Keratinocyte (primary cell): ENCODE results near the gene MYLK3. TPM values are rescaled to one million over a fixed set of nuclear protein-coding genes. Genes with fewer than 3 reads are reported as not detected.

Experiments used
- DNase-seq: peaks from one replicate; pipeline ENCODE4 v3.0.0-alpha.2; 2011; ENCODE audit warnings: low read depth, missing footprints, low spot score
- FAIRE-seq: peaks from 2 replicates; lab custom pipeline; 2011; peaks lifted over from hg19 to GRCh38; lab: Jason Lieb, UNC
- H2AFZ ChIP-seq: 2 replicates; pipeline ENCODE4 v1.6.0; 2012; ENCODE audit warnings: low read length, control low read depth, inconsistent platforms; ENCODE audit not compliant: control insufficient read depth
- H3K27ac ChIP-seq: 2 replicates; pipeline ENCODE4 v1.5.1; 2011; ENCODE audit warnings: low read length; ENCODE audit not compliant: control insufficient read depth, insufficient read depth
- H3K27me3 ChIP-seq: 3 replicates; pipeline ENCODE4 v1.6.0; 2011; ENCODE audit warnings: low read length; ENCODE audit not compliant: control insufficient read depth, insufficient read depth; ENCODE audit errors: extremely low read depth
- H3K36me3 ChIP-seq, 2 experiments: 2 replicates in 1 of 2; 3 replicates in 1 of 2; pipeline ENCODE4 v1.5.1; 2011; ENCODE audit warnings: low read length in 2 of 2, mild to moderate bottlenecking in 1 of 2; ENCODE audit not compliant: control insufficient read depth in 2 of 2, insufficient read depth in 2 of 2; ENCODE audit errors: extremely low read depth in 1 of 2
- H3K4me1 ChIP-seq: 3 replicates; pipeline ENCODE4 v1.5.1; 2011; ENCODE audit warnings: low read length; ENCODE audit not compliant: control insufficient read depth, insufficient read depth; ENCODE audit errors: extremely low read depth
- H3K4me2 ChIP-seq: 3 replicates; pipeline ENCODE4 v1.6.0; 2011; ENCODE audit warnings: low read depth, low read length; ENCODE audit not compliant: control insufficient read depth, insufficient read depth; ENCODE audit errors: extremely low read depth
- H3K4me3 ChIP-seq, 3 experiments: fragments of 200-600 bp in 1 of 3; sonication (generic) in 1 of 3; 2 replicates in 2 of 3; 3 replicates in 1 of 3; pipeline ENCODE4 v1.5.1; 2011 to 2016; ENCODE audit warnings: low read length in 3 of 3, mild to moderate bottlenecking in 3 of 3, control low read depth in 2 of 3, inconsistent platforms in 1 of 3, low read depth in 1 of 3, mixed read lengths in 1 of 3, mixed run types in 1 of 3, moderate library complexity in 1 of 3; ENCODE audit not compliant: control insufficient read depth in 2 of 3, insufficient read depth in 2 of 3; ENCODE audit errors: extremely low read depth in 1 of 3
- H3K79me2 ChIP-seq: 2 replicates; pipeline ENCODE4 v1.6.0; 2012; ENCODE audit warnings: low read length; ENCODE audit not compliant: control insufficient read depth, insufficient read depth
- H3K9ac ChIP-seq: 3 replicates; pipeline ENCODE4 v1.6.0; 2011; ENCODE audit warnings: low read length; ENCODE audit not compliant: control insufficient read depth, insufficient read depth; ENCODE audit errors: extremely low read depth
- H3K9me1 ChIP-seq: 3 replicates; pipeline ENCODE4 v1.6.0; 2011; ENCODE audit warnings: low read length; ENCODE audit not compliant: control insufficient read depth, insufficient read depth; ENCODE audit errors: extremely low read depth
- H3K9me3 ChIP-seq: 2 replicates; pipeline ENCODE4 v1.5.1; 2012; ENCODE audit warnings: low read depth, low read length; ENCODE audit not compliant: control insufficient read depth
- H4K20me1 ChIP-seq: 3 replicates; pipeline ENCODE4 v1.6.0; 2011; ENCODE audit warnings: low read length; ENCODE audit not compliant: control insufficient read depth, insufficient read depth; ENCODE audit errors: extremely low read depth
- EZH2 ChIP-seq: IDR thresholded peaks from one replicate; pipeline ENCODE4 v1.6.1; 2012; ENCODE audit warnings: inconsistent platforms, mild to moderate bottlenecking, low read length, moderate library complexity
- dilution Hi-C: fragments of 300-500 bp; cut with MboI; formaldehyde crosslinking; loops from one replicate; pipeline ENCODE4 v1.7.0; 2020; ENCODE audit warnings: low sequenced_read_pairs; ENCODE audit not compliant: extremely low pct_ligation_motif_present
- polyA plus RNA-seq, 5 experiments: library from polyadenylated mRNA; depleted of rRNA in 3 of 5; stranded (reverse) in 3 of 5; stranded (forward) in 1 of 5; unstranded in 1 of 5; fragments of >200 nt; gene quantifications; 1 replicate in 1 of 5; 2 replicates in 3 of 5; 3 replicates in 1 of 5; pipeline versions ENCODE4 v1.2.1 to v1.2.3, GENCODE V29; 2011 to 2012; ENCODE audit warnings: missing spikeins in 2 of 5, low read depth in 1 of 5, low replicate concordance in 1 of 5
- TF ChIP-seq, protein P1 (sequence below), 3 experiments: IDR thresholded peaks in 1 of 3; conservative IDR thresholded peaks in 1 of 3; optimal IDR thresholded peaks in 1 of 3; 2 replicates in 2 of 3; 3 replicates in 1 of 3; pipeline versions ENCODE3 to v1.5.1; 2011; ENCODE audit warnings: low read length in 3 of 3, mild to moderate bottlenecking in 3 of 3, moderate library complexity in 2 of 3, control low read depth in 1 of 3, inconsistent platforms in 1 of 3; ENCODE audit not compliant: insufficient read depth in 2 of 3; ENCODE audit errors: extremely low read depth in 1 of 3

The MYLK3 gene
- polyA plus RNA-seq, 1 donor (not counting 4 experiments of a cell fraction or from before 2014, with no cell fraction given) = 0.03 TPM

DNA sequence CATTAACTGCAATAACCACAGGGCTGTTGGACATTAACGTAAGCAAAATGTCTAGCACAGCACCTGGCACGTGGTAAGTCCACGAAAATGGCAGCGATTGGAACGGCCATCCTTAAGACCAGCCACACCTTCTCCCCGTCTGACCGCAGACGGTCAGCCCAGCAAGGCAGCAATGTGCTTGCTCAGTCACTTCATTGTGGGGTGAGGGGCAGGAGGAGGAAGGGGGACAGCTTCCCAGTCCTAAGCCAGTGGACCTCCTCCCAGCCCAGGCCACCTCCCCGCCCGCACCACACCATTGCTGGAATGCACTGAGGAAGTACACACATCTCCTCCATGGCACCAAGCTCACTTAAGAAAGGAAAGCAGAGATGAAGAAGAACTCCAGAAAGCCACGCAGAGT, 8.6 kb upstream of the MYLK3 start:
- Histone ChIP-seq H3K36me3 (no peaks in the 10 kb centered on the region), H2AFZ (no peak overlapping the region), H3K27me3 (peaks cover 20% of the 10 kb centered on the region), H3K4me3 (no peak overlapping the region), H3K9me1 (no peaks in the 10 kb centered on the region), H3K4me1 (no peaks in the 10 kb centered on the region), H3K9ac (no peak overlapping the region), H3K79me2 (no peaks in the 10 kb centered on the region), H3K9me3 (no peaks in the 10 kb centered on the region), H3K27ac (no peak overlapping the region), H3K4me2 (no peak overlapping the region), H4K20me1 (no peaks in the 10 kb centered on the region)
- DNase-seq = no peak
- no peak for TF ChIP-seq EZH2
- TF ChIP-seq, protein P1, sequence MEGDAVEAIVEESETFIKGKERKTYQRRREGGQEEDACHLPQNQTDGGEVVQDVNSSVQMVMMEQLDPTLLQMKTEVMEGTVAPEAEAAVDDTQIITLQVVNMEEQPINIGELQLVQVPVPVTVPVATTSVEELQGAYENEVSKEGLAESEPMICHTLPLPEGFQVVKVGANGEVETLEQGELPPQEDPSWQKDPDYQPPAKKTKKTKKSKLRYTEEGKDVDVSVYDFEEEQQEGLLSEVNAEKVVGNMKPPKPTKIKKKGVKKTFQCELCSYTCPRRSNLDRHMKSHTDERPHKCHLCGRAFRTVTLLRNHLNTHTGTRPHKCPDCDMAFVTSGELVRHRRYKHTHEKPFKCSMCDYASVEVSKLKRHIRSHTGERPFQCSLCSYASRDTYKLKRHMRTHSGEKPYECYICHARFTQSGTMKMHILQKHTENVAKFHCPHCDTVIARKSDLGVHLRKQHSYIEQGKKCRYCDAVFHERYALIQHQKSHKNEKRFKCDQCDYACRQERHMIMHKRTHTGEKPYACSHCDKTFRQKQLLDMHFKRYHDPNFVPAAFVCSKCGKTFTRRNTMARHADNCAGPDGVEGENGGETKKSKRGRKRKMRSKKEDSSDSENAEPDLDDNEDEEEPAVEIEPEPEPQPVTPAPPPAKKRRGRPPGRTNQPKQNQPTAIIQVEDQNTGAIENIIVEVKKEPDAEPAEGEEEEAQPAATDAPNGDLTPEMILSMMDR (optimal IDR thresholded peaks at IDR 0.05 in 1 of 3, IDR thresholded peaks at IDR 0.05 in 1 of 3, conservative IDR thresholded peaks at IDR 0.05 in 1 of 3; ENCODE audit: extremely low read depth in 1 of 3, insufficient read depth in 2 of 3, low read length in 3 of 3) = no peak
- FAIRE-seq = no peak
- dilution Hi-C loops = no loop called here

GRCh38 chr16:46753015-46753414, 4.9 kb upstream of the MYLK3 start:
- Histone ChIP-seq H3K9me1 (no peaks in the 10 kb centered on the region), H3K79me2 (no peaks in the 10 kb centered on the region), H3K27me3 (peaks cover 20% of the 10 kb centered on the region), H3K4me1 (no peaks in the 10 kb centered on the region), H3K27ac (no peak overlapping the region), H3K36me3 (no peaks in the 10 kb centered on the region), H2AFZ (no peak overlapping the region), H4K20me1 (no peaks in the 10 kb centered on the region), H3K4me3 (no peak overlapping the region), H3K9me3 (no peaks in the 10 kb centered on the region), H3K4me2 (no peak overlapping the region), H3K9ac (no peak overlapping the region)
- no peak for TF ChIP-seq EZH2
- TF ChIP-seq, protein P1 (optimal IDR thresholded peaks at IDR 0.05 in 1 of 3, IDR thresholded peaks at IDR 0.05 in 1 of 3, conservative IDR thresholded peaks at IDR 0.05 in 1 of 3; ENCODE audit: extremely low read depth in 1 of 3, insufficient read depth in 2 of 3, low read length in 3 of 3) = no peak
- dilution Hi-C loops = no loop called here
- DNase-seq (no peak), FAIRE-seq (no peak)
